HG02610 (cell line): ENCODE data around the gene VKORC1L1.
"Not testable (repeated sequence)": the region's sequence is repeated elsewhere in the genome, so short reads cannot be mapped to it uniquely, and the experiment has no call there.

ENCODE experiments used
- ATAC-seq: cut with Tn5 transposase; IDR thresholded peaks from one replicate; pipeline ENCODE4 v1.9.1; 2021; ENCODE audit warnings: mild to moderate bottlenecking, moderate library complexity; ENCODE audit not compliant: unreplicated experiment

Gene VKORC1L1

DNA sequence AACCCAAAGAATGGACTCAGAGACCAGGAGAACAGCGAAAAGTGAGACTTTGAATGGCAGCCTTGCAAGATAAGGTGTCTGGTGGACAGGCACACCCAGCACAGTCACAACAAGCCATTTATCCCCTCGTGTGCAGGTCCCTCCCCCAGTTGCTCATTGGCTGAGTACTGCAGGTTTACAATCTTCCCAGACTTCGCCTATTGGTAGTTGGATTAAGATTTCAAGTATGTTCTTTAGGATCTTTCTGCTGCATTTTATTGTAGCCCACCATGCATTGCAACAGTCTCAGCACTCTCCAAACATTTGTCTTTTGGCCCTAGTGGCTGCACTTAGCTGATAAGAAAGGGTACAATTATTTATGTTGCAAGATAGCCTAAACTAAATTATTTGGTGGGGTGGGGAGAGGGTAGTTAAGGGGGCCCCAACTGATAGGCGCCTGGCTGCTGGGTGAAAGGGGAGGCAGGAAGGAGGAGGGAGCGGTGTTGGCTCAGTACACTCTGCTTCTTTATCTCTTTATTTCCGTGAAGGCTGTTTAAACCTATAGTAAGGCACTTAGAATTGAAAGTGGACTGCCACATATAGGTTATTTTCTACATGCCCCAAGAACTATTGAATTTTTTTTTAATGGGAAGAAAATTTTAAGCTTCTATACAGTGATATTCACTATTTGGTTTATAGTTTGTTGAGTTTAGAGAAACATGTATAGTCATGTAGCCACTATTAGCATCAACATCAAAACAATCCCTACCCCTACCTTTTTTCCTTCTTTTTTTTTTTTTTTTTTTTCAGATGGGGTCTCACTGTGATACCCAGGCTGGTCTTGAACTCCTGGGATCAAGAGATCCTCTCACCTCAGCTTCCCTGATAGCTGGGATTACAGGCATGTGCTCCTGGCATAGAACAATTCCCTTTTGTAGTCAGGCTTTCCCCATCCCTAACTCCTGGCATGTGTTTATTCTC, 54.9 kb downstream of the VKORC1L1 start:
- no peak for ATAC-seq

DNA sequence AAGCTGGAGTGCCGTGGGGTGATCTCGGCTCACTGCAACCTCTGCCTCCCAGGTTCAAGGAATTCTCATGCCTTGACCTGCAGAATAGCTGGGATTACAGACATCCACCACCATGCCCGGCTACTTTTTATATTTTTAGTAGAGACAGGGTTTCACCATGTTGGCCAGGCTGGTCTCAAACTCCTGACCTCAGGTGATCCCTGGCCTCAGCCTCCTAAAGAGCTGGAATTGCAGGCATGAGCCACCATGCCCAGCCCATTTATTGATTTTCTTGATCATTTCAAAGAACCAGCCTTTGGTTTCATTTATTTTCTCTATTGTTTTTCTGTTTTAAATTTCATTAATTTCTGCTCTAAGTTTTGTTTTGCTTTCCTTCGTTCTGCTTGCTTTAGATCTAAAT, 58.8 kb downstream of the VKORC1L1 start:
- no peak for ATAC-seq

DNA sequence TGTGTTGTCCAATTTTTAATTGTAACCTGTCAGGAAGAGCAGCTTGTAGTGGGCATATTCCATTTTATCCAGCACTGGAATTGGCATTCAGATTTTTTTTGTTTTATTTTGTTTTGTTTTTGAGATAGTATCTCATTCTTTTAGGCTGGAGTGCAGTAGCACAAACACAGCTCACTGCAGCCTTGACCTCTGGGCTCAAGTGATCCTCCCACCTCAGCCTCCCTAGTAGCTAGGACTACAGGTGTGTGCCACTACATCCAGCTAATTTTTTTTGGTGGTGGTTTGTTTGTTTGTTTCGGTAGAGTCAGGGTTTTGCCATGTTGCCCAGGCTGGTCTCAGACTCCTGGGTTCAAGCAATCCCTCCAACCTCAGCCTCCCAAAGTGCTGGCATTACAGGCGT, 64.4 kb downstream of the VKORC1L1 start:
- no peak for ATAC-seq

DNA sequence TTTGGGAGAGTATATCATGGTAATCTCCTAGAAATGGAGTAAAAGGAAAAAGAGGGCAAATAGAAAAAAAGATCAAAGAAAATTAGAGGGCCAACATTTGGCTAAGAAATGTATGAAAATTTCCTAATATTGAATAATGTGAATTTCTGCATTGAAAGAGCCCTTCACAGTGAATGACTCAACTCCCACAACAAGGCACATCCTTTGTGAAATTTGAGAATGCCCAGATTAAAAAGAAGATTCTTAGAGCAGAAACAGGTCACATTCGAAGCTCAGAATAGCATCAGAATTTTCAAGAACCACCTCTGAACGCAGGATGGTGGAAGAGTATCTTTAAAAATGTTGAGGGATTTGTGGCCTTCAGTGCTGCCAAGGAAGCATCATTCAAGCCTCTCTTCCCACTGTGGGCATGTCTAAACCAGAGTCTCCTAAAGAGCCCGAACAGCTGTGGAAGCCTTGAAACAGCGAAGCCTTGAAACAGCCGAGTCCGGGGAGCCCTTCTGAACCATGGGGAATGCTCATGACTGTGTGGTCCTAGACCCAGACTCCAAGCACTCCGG, 65.5 kb downstream of the VKORC1L1 start:
- no peak for ATAC-seq

DNA sequence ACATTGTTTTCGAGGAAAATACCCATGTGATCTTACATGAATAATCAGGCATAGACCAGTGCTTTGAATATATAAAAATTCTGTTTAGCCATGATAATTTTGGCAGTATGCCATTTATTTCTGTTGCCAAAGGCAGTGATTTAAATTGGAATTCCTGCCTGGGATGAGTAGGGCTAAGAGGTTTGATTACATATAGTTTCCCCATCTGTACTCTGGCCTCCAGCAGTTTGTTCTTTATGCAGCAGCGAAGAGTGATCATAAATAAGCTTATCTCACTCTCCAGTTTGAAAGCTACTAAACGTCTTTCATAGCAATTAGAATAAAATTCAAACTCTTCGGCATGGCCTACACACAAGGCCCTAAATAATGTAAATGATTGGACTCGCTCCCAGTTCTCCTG, 72.9 kb downstream of the VKORC1L1 start:
- ATAC-seq, result not testable (repeated sequence)

DNA sequence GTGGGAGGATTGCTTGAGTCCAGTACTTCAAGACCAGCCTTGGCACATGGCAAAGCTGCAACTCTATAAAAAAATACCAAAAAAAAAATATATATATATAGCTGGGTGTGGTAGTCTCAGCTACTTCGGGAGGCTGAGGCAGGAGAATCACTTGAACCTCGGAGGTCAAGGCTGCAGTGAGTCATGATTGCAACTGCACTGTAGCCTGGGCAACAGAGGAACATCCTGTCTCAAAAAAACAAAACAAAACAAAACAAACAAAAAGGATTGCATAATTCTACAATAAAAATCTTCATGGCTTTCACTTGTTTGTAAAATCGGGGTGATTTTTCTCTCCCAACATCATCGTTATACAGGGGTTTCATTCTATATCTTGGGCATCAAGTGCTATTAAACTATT, 74.0 kb downstream of the VKORC1L1 start:
- no peak for ATAC-seq

DNA sequence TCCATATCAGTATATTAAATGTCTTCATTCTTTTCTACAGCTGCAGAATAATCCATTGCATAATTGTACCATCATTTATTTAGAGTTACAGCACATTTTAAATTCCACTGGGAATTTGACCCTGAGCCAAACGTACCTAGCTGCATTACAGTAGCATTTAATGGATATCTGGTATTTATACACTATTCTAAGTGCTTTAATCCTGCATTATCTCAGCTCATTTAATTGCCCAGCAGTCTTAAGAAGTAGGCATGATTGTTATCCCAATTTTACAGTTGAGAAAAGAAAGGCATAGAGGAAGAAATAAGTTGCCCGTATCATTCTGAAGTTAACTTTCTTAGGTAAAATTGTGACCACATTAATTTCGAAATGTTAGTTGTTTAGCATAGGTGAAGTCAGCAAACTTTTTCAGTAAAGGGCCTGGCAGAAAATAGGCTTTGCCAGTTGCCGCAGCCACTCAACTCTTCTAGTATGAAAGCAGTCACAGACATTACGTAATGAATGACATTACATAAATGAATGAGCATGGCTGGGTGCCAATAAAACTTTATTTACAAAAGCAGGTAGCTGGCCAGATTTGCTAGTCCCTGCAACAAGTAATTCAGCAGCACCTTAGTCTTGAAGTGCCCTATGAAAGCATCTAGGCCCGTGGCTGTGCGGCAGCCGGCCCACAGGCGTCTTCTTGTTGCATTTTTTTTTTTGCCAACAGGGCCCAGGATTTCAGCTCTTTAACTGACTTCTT, 79.1 kb downstream of the VKORC1L1 start:
- no peak for ATAC-seq

DNA sequence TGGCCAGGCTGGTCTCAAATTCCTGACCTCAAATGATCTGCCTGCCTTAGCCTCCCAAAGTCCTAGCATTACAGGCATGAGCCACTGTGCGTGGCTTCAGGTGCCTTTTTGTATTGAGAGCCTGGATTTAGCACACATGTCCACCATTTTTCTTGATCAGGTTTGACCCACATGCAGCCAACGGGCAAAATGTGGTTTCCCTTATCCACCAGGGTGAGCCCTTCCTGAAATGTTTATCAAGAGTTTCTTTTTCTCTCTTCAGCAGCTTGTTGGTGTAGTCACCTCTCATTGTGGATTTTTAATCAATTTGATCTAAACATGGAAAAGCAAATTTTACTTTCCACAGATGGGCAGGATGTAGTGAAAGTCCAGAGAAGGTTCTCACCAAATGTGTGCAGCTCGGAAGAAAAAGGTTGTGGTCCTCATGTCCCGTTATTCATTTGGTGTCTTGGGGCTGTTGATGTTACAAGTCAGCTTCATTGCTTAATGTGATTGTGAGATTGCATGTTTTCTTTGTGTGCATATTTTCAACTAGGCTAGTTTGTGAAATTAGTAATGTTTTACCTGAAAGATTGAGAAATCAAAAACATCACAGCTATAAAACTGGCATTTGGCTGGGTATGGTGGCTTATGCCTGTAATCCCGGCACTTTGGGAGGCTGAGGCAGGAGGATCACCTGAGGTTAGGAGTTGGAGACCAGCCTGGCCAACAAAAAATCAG, 80.3 kb downstream of the VKORC1L1 start:
- ATAC-seq, result no peak

DNA sequence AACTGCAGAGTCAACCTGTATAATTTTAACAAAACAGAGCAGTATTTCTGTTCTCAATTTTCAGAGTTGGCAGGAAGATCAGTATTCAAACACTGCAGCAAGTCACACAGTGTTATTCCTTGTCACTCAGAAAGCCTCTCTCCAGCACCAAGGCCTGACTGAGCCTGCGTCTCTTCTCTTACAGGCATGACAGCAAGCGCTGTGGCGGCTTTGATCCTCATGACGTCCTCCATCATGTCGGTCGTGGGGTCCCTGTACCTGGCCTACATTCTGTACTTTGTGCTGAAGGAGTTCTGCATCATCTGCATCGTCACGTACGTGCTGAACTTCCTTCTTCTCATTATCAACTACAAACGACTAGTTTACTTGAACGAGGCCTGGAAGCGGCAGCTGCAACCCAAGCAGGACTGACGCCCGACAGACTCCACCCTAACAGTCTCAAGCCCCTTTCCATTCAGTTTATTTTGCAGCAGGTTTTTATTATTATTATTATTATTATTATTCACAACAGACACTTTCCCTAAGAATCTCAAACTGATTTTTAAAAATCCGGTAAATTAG, 81.1 kb downstream of the VKORC1L1 start:
- ATAC-seq, result no peak

DNA sequence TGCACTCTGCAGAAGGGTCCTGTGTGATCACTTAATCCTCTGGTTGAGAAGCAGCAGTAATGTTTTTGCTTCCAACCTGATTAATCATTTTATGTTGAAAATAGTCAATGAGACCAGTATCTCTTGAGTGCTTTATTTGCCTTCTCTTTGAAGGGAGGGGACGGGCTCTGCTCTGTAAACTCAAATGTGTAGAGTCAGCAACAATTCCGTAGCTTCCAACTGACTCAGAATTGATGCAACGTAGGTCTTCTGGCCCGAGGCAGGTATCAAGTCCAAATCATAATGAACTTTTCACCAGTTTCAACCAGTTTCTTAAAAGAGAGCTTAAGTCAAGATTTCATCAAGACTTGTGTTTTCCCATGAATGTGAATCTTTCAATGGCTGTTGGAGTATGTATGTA, 82.8 kb downstream of the VKORC1L1 start:
- ATAC-seq, result no peak

DNA sequence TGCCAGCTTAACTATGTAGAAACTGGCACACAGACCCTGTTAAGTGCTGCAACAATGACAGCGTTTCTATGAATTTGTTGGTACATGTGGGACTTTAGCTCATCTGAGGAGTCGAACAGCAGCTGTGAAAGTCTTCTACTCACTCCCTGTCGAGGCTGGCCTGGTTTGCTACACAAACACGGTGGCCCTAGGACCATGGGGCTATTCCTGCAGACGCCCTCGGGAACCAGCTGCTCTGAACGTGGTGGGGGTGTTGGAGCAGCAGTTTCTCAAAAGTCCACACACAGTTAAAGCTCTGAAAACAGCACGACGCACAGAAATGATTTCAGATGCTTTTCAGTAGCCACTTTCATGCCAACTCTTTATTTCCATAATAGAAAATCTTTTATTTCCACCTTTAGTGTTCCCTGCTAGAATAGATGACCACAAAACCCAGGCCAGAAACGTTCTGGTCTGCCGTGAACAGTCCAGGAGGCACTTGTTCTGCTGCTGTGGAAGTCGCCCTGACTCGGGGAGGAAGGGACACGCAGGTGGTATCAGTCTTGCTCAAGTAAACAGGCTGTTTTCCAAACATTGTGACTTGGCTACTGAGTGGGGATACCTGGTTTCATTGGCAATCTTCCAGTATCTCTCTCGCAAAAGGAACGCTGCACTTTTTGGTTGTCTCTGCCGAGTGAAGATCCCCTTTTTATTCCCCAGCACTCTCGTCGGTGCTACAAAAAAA, 87.6 kb downstream of the VKORC1L1 start:
- no peak for ATAC-seq

DNA sequence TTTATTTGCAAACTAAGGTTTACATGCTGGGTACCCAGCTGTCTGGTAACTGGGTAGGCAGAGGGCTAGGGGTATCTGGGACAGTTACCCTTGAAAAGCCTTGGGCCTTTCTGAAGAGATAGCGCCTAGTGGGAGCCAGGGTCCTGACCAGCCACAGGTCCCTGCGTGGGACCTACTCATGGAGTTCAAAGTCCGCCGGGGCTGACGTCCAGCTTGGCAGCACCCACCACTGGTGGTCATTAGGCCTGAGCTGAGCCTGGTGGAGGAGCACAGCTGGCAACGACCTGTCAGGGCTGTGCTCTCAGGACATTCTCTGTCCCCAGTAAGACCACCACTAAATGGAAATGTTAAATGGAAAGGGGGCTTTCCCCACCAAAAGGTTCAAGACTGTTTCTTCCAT, 89.2 kb downstream of the VKORC1L1 start:
- ATAC-seq, result no peak

DNA sequence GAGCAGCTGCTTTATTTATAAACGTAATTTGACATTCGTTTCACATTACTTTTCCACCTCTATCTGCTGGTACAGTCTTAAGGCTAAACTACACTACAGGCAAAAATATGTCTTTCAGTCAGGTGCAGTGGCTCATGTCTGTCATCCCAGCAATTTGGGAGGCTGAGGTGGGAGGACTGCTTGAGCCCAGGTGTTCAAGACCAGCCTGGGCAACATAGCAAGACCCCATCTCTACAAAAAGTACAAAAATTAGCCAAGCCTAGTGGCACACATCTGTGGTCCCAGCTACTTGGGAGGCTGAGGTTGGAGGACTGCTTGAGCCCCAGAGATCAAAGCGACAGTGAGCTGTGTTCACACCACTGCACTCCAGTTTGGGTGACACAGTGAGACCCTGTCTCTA, 91.8 kb downstream of the VKORC1L1 start:
- not testable (repeated sequence) for ATAC-seq

DNA sequence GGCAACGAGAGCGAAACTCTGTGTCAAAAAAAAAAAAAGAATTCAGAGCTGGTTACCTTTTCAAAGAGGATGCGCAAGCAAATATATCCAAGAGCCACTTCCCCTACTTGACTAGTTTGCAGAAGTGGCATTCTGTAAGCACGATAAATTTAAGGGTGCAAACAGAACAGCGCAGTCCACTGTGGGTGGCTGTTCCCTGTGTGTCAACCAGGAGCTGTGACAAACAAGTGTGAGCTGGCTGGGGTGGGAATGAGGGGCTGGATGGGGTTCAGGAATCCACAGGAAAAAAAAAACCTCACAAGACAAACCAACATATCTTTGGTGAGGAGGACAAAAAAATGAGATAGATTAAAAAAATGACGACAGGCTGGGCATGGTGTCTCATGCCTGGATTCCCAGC, 93.3 kb downstream of the VKORC1L1 start:
- ATAC-seq, result no peak

DNA sequence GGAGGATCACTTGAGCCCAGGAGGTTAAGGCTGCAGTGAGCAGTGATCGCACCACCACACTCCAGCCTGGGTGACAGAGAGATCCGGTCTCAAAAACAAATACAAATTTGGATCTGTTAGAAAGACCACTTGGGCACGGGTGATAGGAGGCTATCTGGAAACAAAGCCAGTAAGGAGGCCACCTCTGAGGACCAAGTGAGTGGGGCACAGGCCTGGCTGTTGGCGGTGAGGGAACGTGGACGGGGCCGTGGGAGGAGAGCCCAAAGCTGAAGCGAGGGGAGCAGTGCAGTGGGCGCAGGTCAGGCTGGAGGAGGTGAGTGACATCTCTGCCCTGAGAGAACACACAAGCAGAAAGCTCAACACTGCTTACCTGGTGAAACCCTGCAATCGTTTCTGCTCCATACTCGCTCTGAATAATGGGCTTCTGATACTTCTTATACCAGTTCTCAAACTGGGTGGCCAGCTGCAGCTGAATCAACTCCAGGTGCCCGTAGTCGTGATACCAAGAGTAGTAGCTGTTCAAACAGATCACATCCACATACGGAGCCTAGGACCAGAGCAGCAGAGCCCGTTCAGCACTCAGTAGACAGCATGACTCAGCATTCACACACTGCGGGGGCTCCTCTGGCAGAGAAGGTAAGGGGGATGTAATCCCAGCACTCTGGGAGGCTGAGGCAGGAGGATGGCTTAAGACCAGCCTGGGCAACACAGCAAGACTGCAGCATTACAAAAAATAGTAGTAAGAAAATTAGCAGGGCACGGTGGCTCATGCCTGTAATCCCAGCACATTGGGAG, 94.7 kb downstream of the VKORC1L1 start:
- ATAC-seq, result no peak

DNA sequence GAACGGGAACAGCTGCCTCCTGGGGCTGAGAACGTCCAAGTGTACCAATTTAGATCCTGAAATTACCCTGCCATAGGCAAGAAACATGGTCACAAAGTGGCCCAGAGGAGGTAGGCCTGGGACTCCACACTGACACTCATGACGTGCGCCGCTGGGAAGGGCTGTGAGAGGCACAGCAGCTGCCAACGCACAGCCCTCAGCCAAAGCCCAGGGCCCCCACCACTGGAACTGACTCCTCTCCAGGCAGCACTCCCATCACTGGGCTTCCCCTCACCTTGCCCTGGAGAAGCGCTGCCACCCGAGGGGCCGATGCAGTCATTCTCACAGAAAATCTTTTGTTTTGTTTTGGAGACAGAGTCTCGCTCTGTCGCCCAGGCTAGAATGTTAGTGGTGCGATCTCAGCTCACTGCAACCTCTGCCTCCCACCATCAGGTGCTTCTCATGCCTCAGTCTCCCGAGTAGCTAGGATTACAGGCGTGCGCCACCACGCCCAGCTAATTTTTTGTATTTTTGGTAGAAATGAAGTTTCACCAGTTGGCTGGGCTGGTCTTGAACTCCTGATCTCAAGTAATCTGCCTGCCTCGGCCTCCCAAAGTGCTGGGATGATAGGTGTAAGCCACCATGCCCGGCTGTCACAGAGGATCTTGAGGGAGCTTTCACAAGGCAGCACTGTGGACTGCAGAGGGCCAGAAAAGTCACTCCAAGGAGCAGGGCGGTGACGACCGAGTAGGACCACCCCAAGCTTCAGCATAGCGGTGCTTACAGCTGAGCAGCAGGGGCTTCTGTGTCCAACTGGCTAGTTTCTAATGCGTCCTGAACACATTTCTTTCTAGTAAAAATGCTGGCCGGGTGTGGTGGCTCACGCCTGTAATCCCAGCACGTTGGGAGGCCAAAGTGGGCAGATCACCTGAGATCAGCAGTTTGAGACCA, 95.6 kb downstream of the VKORC1L1 start:
- ATAC-seq, result no peak

DNA sequence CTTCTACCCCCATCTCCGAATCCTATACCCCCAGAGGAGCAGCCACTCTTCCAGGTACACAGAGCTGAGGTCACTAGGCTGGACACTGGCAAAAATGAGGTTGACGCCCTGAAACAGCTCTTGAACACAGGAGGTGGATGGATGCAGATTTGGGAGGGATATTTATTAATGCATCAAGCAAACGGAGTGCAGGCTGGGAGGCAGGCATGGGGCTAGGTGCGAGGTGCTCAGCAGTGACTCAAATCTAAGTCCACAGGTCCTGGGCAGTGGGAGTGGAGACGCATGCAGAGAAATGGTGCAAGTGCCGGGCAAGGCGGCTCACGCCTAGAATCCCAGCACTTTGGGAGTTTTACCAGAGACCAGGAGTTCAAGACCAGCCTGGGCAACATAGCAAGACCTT, 98.1 kb downstream of the VKORC1L1 start:
- no peak for ATAC-seq

DNA sequence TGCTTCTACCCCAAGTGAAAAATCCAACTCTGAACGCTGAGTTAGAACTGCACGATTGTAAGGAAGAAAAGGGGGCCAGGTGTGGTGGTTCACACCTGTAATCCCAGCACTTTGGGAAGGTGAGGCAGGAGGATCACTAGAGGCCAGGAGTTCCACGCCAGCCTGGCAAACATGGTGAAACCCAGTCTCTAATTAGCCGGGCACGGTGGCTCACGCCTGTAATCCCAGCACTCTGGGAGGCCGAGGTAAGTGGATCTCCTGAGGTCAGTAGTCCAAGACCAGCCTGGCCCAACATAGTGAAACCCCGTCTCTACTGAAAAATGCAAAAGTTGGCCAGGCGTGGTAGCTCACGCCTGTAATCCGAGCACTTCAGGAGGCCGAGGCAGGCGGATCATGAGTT, 100.1 kb downstream of the VKORC1L1 start:
- no peak for ATAC-seq
